ENCODE data around the gene ADRM1. TPM values are rescaled to one million over a fixed set of nuclear protein-coding genes. Genes with fewer than 3 reads are reported as not detected.

Gene ADRM1
- total RNA-seq, 2 donors from 2014 or later = 171 to 178 TPM

- Mint-ChIP-seq H3K27me3 (no peaks in the 10 kb centered on the region), H3K36me3 (no peaks in the 10 kb centered on the region), H3K4me3 (no peak overlapping the region), H3K4me1 (ENCODE audit: low read depth in 2 of 2) (peaks cover 16 to 17% of the 10 kb centered on the region in 2 donors), H3K27ac (no peak overlapping the region), H3K9me3 (no peaks in the 10 kb centered on the region)
- ATAC-seq (no peak), DNase-seq (ENCODE audit: low spot score) (no peak)
These were observed 5.2 kb upstream of the ADRM1 start for GRCh38 chr20:62297449-62298227.

GRCh38 chr20:62298577-62299249 is 4.1 kb upstream of the ADRM1 start:
- Mint-ChIP-seq H3K9me3 (no peaks in the 10 kb centered on the region), H3K4me1 (ENCODE audit: low read depth in 2 of 2) (peaks cover 12 to 17% of the 10 kb centered on the region in 2 donors), H3K36me3 (no peaks in the 10 kb centered on the region), H3K27me3 (no peaks in the 10 kb centered on the region), H3K4me3 (no peak overlapping the region), H3K27ac (no peak overlapping the region)
- ATAC-seq = no peak
- DNase-seq (ENCODE audit: low spot score) = no peak

GRCh38 chr20:62299666-62300236 is 3.0 kb upstream of the ADRM1 start:
- DNase-seq (ENCODE audit: low spot score) = no peak
- Mint-ChIP-seq H3K4me3 (no peak overlapping the region), H3K4me1 (ENCODE audit: low read depth in 2 of 2) (peaks cover 16 to 22% of the 10 kb centered on the region in 2 donors), H3K9me3 (no peaks in the 10 kb centered on the region), H3K27me3 (no peaks in the 10 kb centered on the region), H3K27ac (no peak overlapping the region), H3K36me3 (peaks cover 5% of the 10 kb centered on the region)
- ATAC-seq = no peak

GRCh38 chr20:62300319-62300718 is 2.5 kb upstream of the ADRM1 start:
- ATAC-seq (no peak), DNase-seq (ENCODE audit: low spot score) (no peak)
- H3K4me1 Mint-ChIP-seq (ENCODE audit: low read depth in 2 of 2) = peaks cover 16 to 27% of the 10 kb centered on the region in 2 donors
- peaks cover 5% of the 10 kb centered on the region for H3K36me3 Mint-ChIP-seq
- no peaks in the 10 kb centered on the region for H3K9me3 Mint-ChIP-seq
- H3K4me3 Mint-ChIP-seq = no peak overlapping the region
- no peak overlapping the region for H3K27ac Mint-ChIP-seq
- no peaks in the 10 kb centered on the region for H3K27me3 Mint-ChIP-seq

- Mint-ChIP-seq H3K4me3 (peak overlapping the region; percentile 55), H3K36me3 (peaks cover 5% of the 10 kb centered on the region), H3K4me1 (ENCODE audit: low read depth in 2 of 2) (peaks cover 20 to 32% of the 10 kb centered on the region in 2 donors), H3K27me3 (no peaks in the 10 kb centered on the region), H3K27ac (peak overlapping the region in 1 of 2 donors; percentile 100), H3K9me3 (no peaks in the 10 kb centered on the region)
- DNase-seq (ENCODE audit: low spot score) (no peak), ATAC-seq (no peak)
These were observed 1.6 kb upstream of the ADRM1 start for GRCh38 chr20:62301111-62301668.

- peak; percentile 63 to 76 for ATAC-seq
- Mint-ChIP-seq H3K27ac (peak overlapping the region; percentile 100), H3K27me3 (no peaks in the 10 kb centered on the region), H3K36me3 (peaks cover 5% of the 10 kb centered on the region), H3K4me1 (ENCODE audit: low read depth in 2 of 2) (peaks cover 20 to 32% of the 10 kb centered on the region in 2 donors), H3K4me3 (peak overlapping the region; percentile 98), H3K9me3 (no peaks in the 10 kb centered on the region)
- peak; percentile 94 for DNase-seq (ENCODE audit: low spot score)
These were observed 940 bp upstream of the ADRM1 start for GRCh38 chr20:62301773-62302340.

- Mint-ChIP-seq H3K36me3 (peaks cover 5% of the 10 kb centered on the region), H3K27ac (peak overlapping the region; percentile 100), H3K4me1 (ENCODE audit: low read depth in 2 of 2) (peaks cover 20 to 32% of the 10 kb centered on the region in 2 donors), H3K4me3 (peak overlapping the region; percentile 98), H3K9me3 (no peaks in the 10 kb centered on the region), H3K27me3 (no peaks in the 10 kb centered on the region)
- ATAC-seq (no peak), DNase-seq (ENCODE audit: low spot score) (no peak)
These were observed 204 bp downstream of the ADRM1 start for GRCh38 chr20:62303062-62303339.

GRCh38 chr20:62303340-62304226 is 786 bp downstream of the ADRM1 start:
- peak; percentile 0 to 8 for ATAC-seq
- Mint-ChIP-seq H3K27me3 (no peaks in the 10 kb centered on the region), H3K4me3 (peak overlapping the region; percentile 98), H3K36me3 (peaks cover 5% of the 10 kb centered on the region), H3K9me3 (no peaks in the 10 kb centered on the region), H3K4me1 (ENCODE audit: low read depth in 2 of 2) (peaks cover 20 to 32% of the 10 kb centered on the region in 2 donors), H3K27ac (peak overlapping the region; percentile 72 to 85)
- peak; percentile 65 for DNase-seq (ENCODE audit: low spot score)

GRCh38 chr20:62304331-62305148 is 1.7 kb downstream of the ADRM1 start:
- H3K4me1 Mint-ChIP-seq (ENCODE audit: low read depth in 2 of 2) = peaks cover 20 to 32% of the 10 kb centered on the region in 2 donors
- peaks cover 5% of the 10 kb centered on the region for H3K36me3 Mint-ChIP-seq
- H3K27me3 Mint-ChIP-seq = no peaks in the 10 kb centered on the region
- no peaks in the 10 kb centered on the region for H3K9me3 Mint-ChIP-seq
- ATAC-seq (no peak), DNase-seq (ENCODE audit: low spot score) (peak; percentile 51)
- H3K27ac Mint-ChIP-seq = peak overlapping the region; percentile 72 to 85
- peak overlapping the region; percentile 98 for H3K4me3 Mint-ChIP-seq

GRCh38 chr20:62305149-62305764 is 2.5 kb downstream of the ADRM1 start:
- Mint-ChIP-seq H3K27ac (peak overlapping the region; percentile 50 to 72), H3K9me3 (no peaks in the 10 kb centered on the region), H3K4me3 (peak overlapping the region; percentile 98), H3K36me3 (peaks cover 5% of the 10 kb centered on the region), H3K4me1 (ENCODE audit: low read depth in 2 of 2) (peaks cover 20 to 32% of the 10 kb centered on the region in 2 donors), H3K27me3 (no peaks in the 10 kb centered on the region)
- ATAC-seq = no peak
- DNase-seq (ENCODE audit: low spot score) = no peak

- no peaks in the 10 kb centered on the region for H3K9me3 Mint-ChIP-seq
- peak overlapping the region; percentile 98 for H3K4me3 Mint-ChIP-seq
- peaks cover 20 to 32% of the 10 kb centered on the region in 2 donors for H3K4me1 Mint-ChIP-seq (ENCODE audit: low read depth in 2 of 2)
- DNase-seq (ENCODE audit: low spot score) (peak; percentile 57), ATAC-seq (no peak)
- peaks cover 5% of the 10 kb centered on the region for H3K36me3 Mint-ChIP-seq
- no peaks in the 10 kb centered on the region for H3K27me3 Mint-ChIP-seq
- peak overlapping the region; percentile 44 to 50 for H3K27ac Mint-ChIP-seq
These were observed 3.1 kb downstream of the ADRM1 start for GRCh38 chr20:62305765-62306413.
